ENCODE data around the gene RFX1.
A peak's percentile ranks its signal among the peaks of the same experiment; 100 is the strongest.
"Not testable (repeated sequence)": the region's sequence is repeated elsewhere in the genome, so short reads cannot be mapped to it uniquely, and the experiment has no call there.

Gene RFX1

DNA sequence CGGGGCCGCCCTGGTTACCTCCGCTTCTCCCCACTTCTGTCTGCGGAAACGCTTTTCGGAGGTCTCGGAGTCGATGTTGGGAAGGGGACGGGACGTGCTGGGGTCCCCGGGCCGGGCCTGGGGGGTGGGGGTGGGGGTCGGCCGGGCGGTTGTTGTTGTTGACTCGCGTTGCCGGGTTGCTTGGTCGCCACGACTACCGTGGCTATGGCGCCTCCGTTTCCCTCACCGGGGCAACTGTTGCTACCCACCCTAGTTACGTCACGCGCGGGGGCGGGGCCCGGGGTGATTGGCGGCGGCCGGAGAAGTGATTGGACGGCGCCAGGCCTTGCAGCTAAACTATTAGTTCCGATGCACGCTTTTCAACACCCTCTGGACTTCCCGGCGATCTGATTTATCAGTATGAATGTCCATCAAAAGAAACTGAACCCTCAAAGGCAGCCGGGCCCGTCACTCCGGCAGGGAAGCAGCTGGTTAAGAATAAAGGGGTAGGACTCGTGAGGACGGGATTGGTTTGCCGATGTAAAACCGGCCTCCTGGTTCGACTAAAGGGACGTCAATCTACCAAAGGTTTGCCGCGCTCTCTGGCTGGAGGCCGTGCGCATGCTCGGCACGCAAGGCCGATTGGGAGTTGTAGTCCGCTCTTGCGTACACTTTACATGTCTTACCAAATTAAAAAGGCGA, at the start of gene RFX1:
RFX1 (minus strand) TSS at position 236 of the 681 bp plus-strand sequence. CDS start 12,477 bp downstream, outside the sequence.
- DNase-seq, result peak; percentile 100

- DNase-seq, result no peak
Measured at GRCh38 chr19:14055396-14055795, 49.3 kb upstream of the RFX1 start.

- DNase-seq, result no peak
Measured at GRCh38 chr19:14054721-14055120, 48.6 kb upstream of the RFX1 start.

- DNase-seq, result no peak
Measured at GRCh38 chr19:14054099-14054498, 48.0 kb upstream of the RFX1 start.

- no peak for DNase-seq
Measured at GRCh38 chr19:14053500-14053899, 47.4 kb upstream of the RFX1 start.

- no peak for DNase-seq
Measured at GRCh38 chr19:14053032-14053431, 46.9 kb upstream of the RFX1 start.

GRCh38 chr19:14052470-14052869, 46.4 kb upstream of the RFX1 start:
- DNase-seq, result no peak

GRCh38 chr19:14051980-14052379, 45.9 kb upstream of the RFX1 start:
- DNase-seq, result no peak

GRCh38 chr19:14050961-14051360, 44.8 kb upstream of the RFX1 start:
- DNase-seq, result not testable (repeated sequence)

DNA sequence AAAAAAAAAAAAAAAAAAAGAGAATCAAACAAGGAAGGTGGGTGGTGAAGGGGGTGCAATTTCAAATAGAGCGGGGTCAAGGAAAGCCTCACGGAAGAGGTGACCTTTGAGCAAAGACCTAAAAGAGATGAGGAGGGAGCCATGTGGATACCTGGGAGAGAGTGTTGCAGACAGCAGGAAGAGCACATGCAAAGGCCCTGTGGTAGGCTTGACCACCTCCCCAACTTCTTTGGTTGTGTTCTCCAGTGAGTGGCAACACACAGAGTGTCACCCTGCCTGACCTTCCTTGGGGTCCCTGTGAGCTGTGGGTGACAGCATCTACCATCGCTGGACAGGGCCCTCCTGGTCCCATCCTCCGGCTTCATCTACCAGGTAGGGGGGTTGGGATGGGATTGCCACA, 44.4 kb upstream of the RFX1 start:
- DNase-seq, result no peak

- DNase-seq, result peak; percentile 78
Measured at GRCh38 chr19:14048443-14049153, 42.5 kb upstream of the RFX1 start.

GRCh38 chr19:14047866-14048265, 41.7 kb upstream of the RFX1 start:
- DNase-seq, result not testable (repeated sequence)

GRCh38 chr19:14042659-14043608, 36.8 kb upstream of the RFX1 start:
- DNase-seq, result not testable (repeated sequence)

DNA sequence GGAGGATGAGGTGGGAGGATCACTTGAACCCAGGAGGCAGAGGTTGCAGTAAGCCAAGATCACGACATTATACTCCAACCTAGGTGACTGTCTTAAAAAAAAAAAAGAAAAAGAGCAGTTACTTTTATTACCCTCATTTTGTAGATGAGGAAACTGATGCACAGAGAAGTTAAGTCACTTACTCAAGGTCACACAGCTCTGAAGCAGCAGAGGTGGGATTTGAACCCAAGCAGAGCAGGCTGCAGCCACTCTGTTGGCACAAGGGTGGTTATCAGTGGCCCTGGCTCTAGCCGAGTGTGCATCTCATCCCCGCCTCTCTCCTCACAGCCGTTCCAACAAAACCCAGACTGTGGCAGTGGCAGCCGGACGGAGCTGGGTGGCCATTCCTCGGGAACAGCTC, 33.1 kb upstream of the RFX1 start:
- no peak for DNase-seq

DNA sequence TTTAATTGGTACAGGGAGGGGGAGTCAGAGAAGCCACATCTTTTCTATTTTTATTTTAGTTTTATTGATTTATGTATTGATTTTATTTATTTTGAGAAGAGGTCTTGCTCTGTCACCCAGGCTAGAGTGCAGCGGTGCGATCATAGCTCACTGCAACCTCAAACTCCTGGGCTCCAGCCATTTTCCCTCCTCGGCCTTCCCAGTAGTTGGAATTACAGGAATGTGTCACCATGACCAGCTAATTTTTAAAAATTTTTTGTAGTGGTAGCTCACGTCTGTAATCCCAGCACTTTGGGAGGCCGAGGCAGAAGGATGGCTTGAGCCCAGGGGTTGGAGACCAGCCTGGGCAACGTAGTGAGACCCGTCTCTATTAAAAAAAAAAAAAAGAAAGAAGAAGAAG, 29.6 kb upstream of the RFX1 start:
- DNase-seq, result no peak

- not testable (repeated sequence) for DNase-seq
Measured at GRCh38 chr19:14035159-14035558, 29.0 kb upstream of the RFX1 start.

GRCh38 chr19:14033946-14034345, 27.8 kb upstream of the RFX1 start:
- DNase-seq, result no peak

DNA sequence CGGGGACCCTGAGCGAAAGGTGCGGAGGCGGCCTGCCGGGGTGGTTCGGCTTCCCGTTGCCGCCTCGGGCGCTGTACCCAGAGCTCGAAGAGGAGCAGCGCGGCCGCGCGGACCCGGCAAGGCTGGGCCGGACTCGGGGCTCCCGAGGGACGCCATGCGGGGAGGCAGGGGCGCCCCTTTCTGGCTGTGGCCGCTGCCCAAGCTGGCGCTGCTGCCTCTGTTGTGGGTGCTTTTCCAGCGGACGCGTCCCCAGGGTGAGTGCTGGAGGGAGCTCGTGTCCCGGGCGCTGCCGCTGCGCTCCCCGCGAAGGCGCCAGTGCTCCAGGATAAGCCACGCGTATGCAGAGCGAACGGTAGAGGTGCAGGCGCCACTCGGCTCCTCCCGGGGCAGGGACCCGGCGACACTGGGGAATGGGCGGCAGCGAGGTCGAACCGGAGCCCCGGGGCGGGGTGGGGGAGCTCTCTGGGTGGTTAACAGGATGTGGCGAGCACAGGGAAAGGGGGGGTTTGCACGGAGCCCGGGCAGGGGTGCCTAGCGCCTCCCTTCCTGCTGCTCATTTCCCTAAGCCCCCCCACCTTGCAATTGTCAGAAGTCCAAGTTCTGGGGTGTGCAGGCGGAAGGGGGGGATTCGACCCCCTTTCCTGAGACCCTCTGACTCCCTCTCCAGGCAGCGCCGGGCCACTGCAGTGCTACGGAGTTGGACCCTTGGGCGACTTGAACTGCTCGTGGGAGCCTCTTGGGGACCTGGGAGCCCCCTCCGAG, 25.8 kb upstream of the RFX1 start, which contains the start of gene IL27RA:
IL27RA (plus strand) TSS at position 44 of the 762 bp plus-strand sequence; CDS start at position 155, 111 bp downstream.
- peak; percentile 81 for DNase-seq

DNA sequence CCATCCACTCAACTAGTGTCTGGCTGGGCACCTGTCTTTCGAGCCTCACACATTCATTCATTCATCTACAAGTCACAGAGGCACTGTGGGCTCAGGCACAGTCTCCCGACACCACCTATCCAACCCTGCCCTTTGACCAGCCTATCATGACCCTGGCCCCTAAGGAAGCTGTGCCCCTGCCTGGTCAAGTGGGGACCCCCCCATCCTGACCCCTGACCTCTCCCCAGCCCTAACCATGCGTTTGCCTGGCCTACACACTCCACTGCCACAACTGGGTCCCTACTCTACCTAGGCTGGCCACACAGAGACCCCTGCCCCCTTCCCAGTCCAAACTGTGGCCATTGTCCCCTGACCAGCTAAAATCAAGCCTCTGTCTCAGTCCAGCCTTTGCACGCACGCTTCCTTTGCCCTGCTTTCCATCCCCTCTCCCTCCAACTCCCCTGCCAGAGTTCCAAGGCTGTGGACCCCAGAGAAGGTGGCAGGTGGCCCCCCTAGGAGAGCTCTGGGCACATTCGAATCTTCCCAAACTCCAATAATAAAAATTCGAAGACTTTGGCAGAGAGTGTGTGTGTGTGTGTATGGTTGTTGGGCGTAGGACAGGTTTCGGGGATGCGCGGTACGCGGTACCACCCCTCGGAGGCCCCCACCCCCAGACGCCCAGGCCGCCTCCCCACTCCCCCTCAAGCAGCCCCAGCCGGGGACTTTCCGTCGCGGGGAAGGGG, 25.0 kb upstream of the RFX1 start:
- DNase-seq, result no peak

DNA sequence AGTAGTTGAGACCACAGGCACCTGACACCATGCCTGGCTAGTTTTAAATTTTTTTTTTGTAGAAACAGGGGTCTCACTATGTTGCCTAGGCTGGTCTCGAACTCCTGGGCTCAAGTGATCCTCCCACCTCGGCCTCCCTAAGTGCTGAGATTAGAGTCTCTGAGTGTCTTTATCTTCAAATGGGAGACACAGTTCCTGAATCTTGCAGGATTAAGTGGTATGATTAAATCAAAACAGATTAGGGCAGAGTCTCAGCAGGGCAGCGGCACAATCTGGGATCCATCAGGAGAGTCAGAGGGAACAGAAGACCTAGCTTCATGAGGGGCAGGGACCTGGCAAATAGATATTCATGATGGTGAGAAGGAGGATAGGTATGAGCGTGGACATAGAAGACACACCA, 22.8 kb upstream of the RFX1 start:
- no peak for DNase-seq

DNA sequence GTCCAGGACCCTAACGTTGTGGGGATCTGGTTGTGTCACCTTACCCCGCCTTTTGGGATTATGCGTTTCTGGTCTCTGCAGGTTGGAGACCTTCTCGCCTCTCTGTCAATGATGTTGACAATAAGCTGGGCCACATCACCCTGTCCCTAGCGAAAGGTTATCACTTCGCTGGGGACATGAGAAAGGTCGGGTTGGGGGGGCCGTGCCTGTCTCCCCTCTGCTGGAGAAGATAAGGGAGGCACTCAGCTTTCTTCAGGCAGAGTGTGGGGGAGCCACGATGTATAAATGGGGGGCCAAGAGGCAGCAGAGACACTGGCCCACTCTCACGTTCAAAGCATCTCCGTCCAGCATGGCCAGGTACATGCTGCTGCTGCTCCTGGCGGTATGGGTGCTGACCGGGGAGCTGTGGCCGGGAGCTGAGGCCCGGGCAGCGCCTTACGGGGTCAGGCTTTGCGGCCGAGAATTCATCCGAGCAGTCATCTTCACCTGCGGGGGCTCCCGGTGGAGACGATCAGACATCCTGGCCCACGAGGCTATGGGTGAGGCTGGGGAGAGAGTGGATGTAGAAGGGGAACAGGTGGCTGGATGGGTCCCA, 21.8 kb upstream of the RFX1 start, which contains the start of gene RLN3:
RLN3 (plus strand) TSS at position 293 of the 595 bp plus-strand sequence; CDS start at position 350, 57 bp downstream.
- DNase-seq, result no peak
